Lung (tissue), 12 donors: Measurements from ENCODE around the gene NAV2. TPM values are rescaled to one million over a fixed set of nuclear protein-coding genes. Genes with fewer than 3 reads are reported as not detected.

Experiments used
- ATAC-seq: fragments of 200-7000 bp; cut with Tn5 transposase; one replicate; pipeline ENCODE4 v1.9.1; 2020; ENCODE audit warnings: moderate number of reproducible peaks; ENCODE audit not compliant: insufficient read depth, low FRiP score
- DNase-seq, 3 donors: peaks; one replicate each; pipeline ENCODE4 v3.0.0-alpha.2; 2013 to 2017
- H3K27ac ChIP-seq, 2 donors: one replicate each; pipeline ENCODE4 v1.5.1; 2013; ENCODE audit warnings: mild to moderate bottlenecking in 2 of 2, moderate library complexity in 2 of 2, control low read depth in 1 of 2, inconsistent platforms in 1 of 2, low read depth in 1 of 2, low read length in 1 of 2
- H3K27me3 ChIP-seq, 3 donors: one replicate each; pipeline ENCODE4 v1.5.1; 2013; ENCODE audit warnings: low read length in 2 of 3; ENCODE audit not compliant: control insufficient read depth in 3 of 3, insufficient read depth in 3 of 3
- H3K36me3 ChIP-seq, 4 donors: one replicate each; pipeline ENCODE4 v1.5.1; 2013; ENCODE audit warnings: low read length in 4 of 4, mild to moderate bottlenecking in 1 of 4, moderate library complexity in 1 of 4; ENCODE audit not compliant: control insufficient read depth in 4 of 4, insufficient read depth in 4 of 4
- H3K4me1 ChIP-seq, 5 donors: one replicate each; pipeline ENCODE4 v1.5.1; 2013; ENCODE audit warnings: low read length in 5 of 5, mild to moderate bottlenecking in 2 of 5, moderate library complexity in 1 of 5; ENCODE audit not compliant: control insufficient read depth in 5 of 5, insufficient read depth in 5 of 5
- H3K4me3 ChIP-seq: one replicate; pipeline ENCODE4 v1.5.1; 2013; ENCODE audit warnings: mild to moderate bottlenecking, control low read depth, moderate library complexity
- H3K9ac ChIP-seq, 2 donors: one replicate each; pipeline ENCODE4 v1.5.1; 2013; ENCODE audit warnings: low read length in 2 of 2, control low read depth in 1 of 2; ENCODE audit not compliant: insufficient read depth in 1 of 2
- H3K9me3 ChIP-seq, 4 donors: one replicate each; pipeline ENCODE4 v1.5.1; 2013; ENCODE audit warnings: low read length in 3 of 4, mild to moderate bottlenecking in 1 of 4, moderate library complexity in 1 of 4; ENCODE audit not compliant: control insufficient read depth in 4 of 4, insufficient read depth in 3 of 4
- CTCF ChIP-seq: IDR thresholded peaks from 2 replicates; pipeline ENCODE4 v1.5.1; 2012; ENCODE audit warnings: mild to moderate bottlenecking; ENCODE audit errors: control extremely low read depth, extremely low read depth
- WGBS, 2 donors: extraction: QIAGEN DNeasy Blood & Tissue Kit; methylation state at CpG; one replicate each; pipeline ENCODE4 v1.1.7; 2013; 5-methylcytosine and 5-hydroxymethylcytosine counted together
- polyA plus RNA-seq, 2 donors: library from polyadenylated mRNA; stranded (reverse); fragments of 200-250 nt; gene quantifications; one replicate each; pipeline ENCODE4 v1.2.1, GENCODE V29; 2013
- total RNA-seq, 2 donors: library from RNA; depleted of rRNA in 1 of 2; stranded (reverse); fragments of >200 nt in 1 of 2; gene quantifications; one replicate each; pipeline ENCODE4 v1.2.1, GENCODE V29; 2014 to 2021
- donor health status: control.
- donor health status: control.
- donor health status: Bipolar disorder and iron deficiency.
- donor health status: healthy.
- donor health status: DM: yes; HTN: yes; CAD: no.

NAV2 gene
- total and polyA plus RNA-seq, 4 donors = 6.8 to 47.9 (median 20.2) TPM

DNA sequence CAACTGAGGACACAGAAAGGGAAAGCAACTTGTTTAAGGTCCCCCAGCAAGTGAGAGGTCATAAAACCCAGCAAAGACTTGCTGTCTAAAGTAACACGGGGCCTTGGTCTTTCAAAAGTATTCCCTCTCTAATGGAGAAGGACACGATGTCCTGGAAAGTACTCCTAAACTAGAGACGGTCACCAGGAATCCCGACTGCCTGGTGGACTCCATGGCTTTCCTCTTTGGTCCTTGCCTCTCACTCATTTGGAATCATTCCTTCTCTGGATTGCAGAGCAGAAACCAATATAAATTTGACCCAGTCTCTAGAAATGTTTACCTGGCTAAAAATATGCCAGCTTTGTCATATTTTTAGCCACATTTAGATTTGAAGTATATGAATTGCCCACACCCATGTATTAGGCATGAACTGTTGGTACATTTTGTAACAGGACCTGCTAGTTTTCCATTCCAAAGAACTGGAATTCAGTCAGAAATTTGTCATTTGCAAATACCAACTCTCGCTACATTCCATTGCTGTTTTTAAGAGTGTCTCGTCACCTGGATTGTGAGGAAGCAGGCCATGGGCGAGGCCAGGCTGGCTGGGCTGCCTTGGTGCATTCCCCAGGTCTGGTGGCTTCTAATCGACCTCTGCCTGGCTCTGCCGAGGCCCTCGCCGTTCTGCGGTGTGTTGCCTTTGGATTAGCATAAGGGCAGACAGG lies 12.9 kb downstream of the NAV2 start:
- H3K9ac ChIP-seq = no peak overlapping the region
- peak overlapping the region; percentile 48 to 79 for H3K27ac ChIP-seq
- peak; percentile 77 for ATAC-seq

GRCh38 chr11:19727246-19727645 lies 14.6 kb downstream of the NAV2 start:
- DNase-seq = peak; percentile 46 to 91 (median 80)
- WGBS, 2 donors = 84 to 85% methylated on average over 1 of the region's 1 CpG
- Histone ChIP-seq H3K4me1 (peaks cover 6 to 23% (median 10%) of the 10 kb centered on the region in 5 donors), H3K9ac (no peak overlapping the region), H3K36me3 (no peaks in the 10 kb centered on the region), H3K4me3 (no peak overlapping the region), H3K27ac (no peak overlapping the region), H3K9me3 (no peaks in the 10 kb centered on the region), H3K27me3 (no peaks in the 10 kb centered on the region)
- TF ChIP-seq CTCF = no peak
- no peak for ATAC-seq

More for the DNA sequence above, 12.9 kb downstream of the NAV2 start:
- WGBS, 2 donors = 66 to 86% methylated on average over 12 of the region's 12 CpGs
- H3K9me3 ChIP-seq = no peaks in the 10 kb centered on the region
- peaks cover 6 to 23% (median 9%) of the 10 kb centered on the region in 5 donors for H3K4me1 ChIP-seq
- DNase-seq = peak; percentile 45 to 68 (median 54)
- no peak overlapping the region for H3K4me3 ChIP-seq
- no peak for TF ChIP-seq CTCF
- no peaks in the 10 kb centered on the region for H3K27me3 ChIP-seq
- no peaks in the 10 kb centered on the region for H3K36me3 ChIP-seq

- ATAC-seq = no peak
- Histone ChIP-seq H3K4me3 (no peak overlapping the region), H3K9me3 (no peaks in the 10 kb centered on the region), H3K27ac (no peak overlapping the region), H3K4me1 (peaks cover 1 to 18% (median 8%) of the 10 kb centered on the region in 5 donors), H3K9ac (no peak overlapping the region), H3K36me3 (no peaks in the 10 kb centered on the region), H3K27me3 (no peaks in the 10 kb centered on the region)
- no peak for TF ChIP-seq CTCF
- no peak for DNase-seq
- WGBS, 2 donors = 74 to 82% methylated on average over 4 of the region's 4 CpGs
Measured at GRCh38 chr11:19728436-19728835, 15.8 kb downstream of the NAV2 start.

GRCh38 chr11:19729141-19729540 lies 16.5 kb downstream of the NAV2 start:
- no peaks in the 10 kb centered on the region for H3K9me3 ChIP-seq
- H3K27me3 ChIP-seq = no peaks in the 10 kb centered on the region
- no peak overlapping the region for H3K4me3 ChIP-seq
- peaks cover 0 to 18% (median 7%) of the 10 kb centered on the region in 5 donors for H3K4me1 ChIP-seq
- H3K27ac ChIP-seq = no peak overlapping the region
- no peak for ATAC-seq
- H3K36me3 ChIP-seq = no peaks in the 10 kb centered on the region
- no peak overlapping the region for H3K9ac ChIP-seq
- DNase-seq = no peak
- 87 to 98% methylated on average over 2 of the region's 2 CpGs for WGBS, 2 donors
- TF ChIP-seq CTCF = no peak
